ENCODE measurements around the gene LRRC70.

Gene LRRC70

GRCh38 chr5:62590387-62590786 is 11.8 kb downstream of the LRRC70 start (continued):
- TF ChIP-seq TSHZ2 (CRISPR knock-in tag; IDR thresholded peaks at IDR 0.05), result no peak
- TF ChIP-seq ESRRG (CRISPR knock-in tag; IDR thresholded peaks at IDR 0.05), result no peak
- no peak for TF ChIP-seq ZNF565 (CRISPR knock-in tag; conservative IDR thresholded peaks at IDR 0.05; ENCODE audit: low read depth)
- TF ChIP-seq GLIS3 (CRISPR knock-in tag; IDR thresholded peaks at IDR 0.05), result no peak

- ATAC-seq, result no peak
- TF ChIP-seq OSR1 (CRISPR knock-in tag; IDR thresholded peaks at IDR 0.05) (no peak), TSHZ2 (CRISPR knock-in tag; IDR thresholded peaks at IDR 0.05) (no peak)
These were observed 13.9 kb downstream of the LRRC70 start for GRCh38 chr5:62592558-62592957.

GRCh38 chr5:62593331-62593730 is 14.7 kb downstream of the LRRC70 start:
- no peak for ATAC-seq
- TF ChIP-seq ISL1 (CRISPR knock-in tag; IDR thresholded peaks at IDR 0.05), result no peak
- no peak for TF ChIP-seq PPARA (CRISPR knock-in tag; IDR thresholded peaks at IDR 0.05; ENCODE audit: borderline replicate concordance)

- ATAC-seq, result no peak
- TF ChIP-seq TOX (CRISPR knock-in tag; IDR thresholded peaks at IDR 0.05; ENCODE audit: borderline replicate concordance) (no peak), ZNF70 (CRISPR knock-in tag; IDR thresholded peaks at IDR 0.05) (no peak), ZNF565 (CRISPR knock-in tag; conservative IDR thresholded peaks at IDR 0.05; ENCODE audit: low read depth) (no peak), ZNF8 (CRISPR knock-in tag; IDR thresholded peaks at IDR 0.05) (no peak), CSDC2 (CRISPR knock-in tag; IDR thresholded peaks at IDR 0.05) (no peak), ARNTL (CRISPR knock-in tag; IDR thresholded peaks at IDR 0.05; ENCODE audit: borderline replicate concordance, low read depth) (no peak), ZFP30 (CRISPR knock-in tag; IDR thresholded peaks at IDR 0.05) (no peak), ZFP3 (CRISPR knock-in tag; IDR thresholded peaks at IDR 0.05) (no peak)
- TF ChIP-seq, protein P1, sequence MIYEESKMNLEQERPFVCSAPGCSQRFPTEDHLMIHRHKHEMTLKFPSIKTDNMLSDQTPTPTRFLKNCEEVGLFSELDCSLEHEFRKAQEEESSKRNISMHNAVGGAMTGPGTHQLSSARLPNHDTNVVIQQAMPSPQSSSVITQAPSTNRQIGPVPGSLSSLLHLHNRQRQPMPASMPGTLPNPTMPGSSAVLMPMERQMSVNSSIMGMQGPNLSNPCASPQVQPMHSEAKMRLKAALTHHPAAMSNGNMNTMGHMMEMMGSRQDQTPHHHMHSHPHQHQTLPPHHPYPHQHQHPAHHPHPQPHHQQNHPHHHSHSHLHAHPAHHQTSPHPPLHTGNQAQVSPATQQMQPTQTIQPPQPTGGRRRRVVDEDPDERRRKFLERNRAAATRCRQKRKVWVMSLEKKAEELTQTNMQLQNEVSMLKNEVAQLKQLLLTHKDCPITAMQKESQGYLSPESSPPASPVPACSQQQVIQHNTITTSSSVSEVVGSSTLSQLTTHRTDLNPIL (CRISPR knock-in tag; IDR thresholded peaks at IDR 0.05; ENCODE audit: low read depth), result no peak
- TF ChIP-seq, protein P2, sequence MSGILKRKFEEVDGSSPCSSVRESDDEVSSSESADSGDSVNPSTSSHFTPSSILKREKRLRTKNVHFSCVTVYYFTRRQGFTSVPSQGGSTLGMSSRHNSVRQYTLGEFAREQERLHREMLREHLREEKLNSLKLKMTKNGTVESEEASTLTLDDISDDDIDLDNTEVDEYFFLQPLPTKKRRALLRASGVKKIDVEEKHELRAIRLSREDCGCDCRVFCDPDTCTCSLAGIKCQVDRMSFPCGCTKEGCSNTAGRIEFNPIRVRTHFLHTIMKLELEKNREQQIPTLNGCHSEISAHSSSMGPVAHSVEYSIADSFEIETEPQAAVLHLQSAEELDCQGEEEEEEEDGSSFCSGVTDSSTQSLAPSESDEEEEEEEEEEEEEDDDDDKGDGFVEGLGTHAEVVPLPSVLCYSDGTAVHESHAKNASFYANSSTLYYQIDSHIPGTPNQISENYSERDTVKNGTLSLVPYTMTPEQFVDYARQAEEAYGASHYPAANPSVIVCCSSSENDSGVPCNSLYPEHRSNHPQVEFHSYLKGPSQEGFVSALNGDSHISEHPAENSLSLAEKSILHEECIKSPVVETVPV (CRISPR knock-in tag; IDR thresholded peaks at IDR 0.05), result no peak
These were observed 15.9 kb downstream of the LRRC70 start for GRCh38 chr5:62594364-62594984.

GRCh38 chr5:62596096-62596495 is 17.5 kb downstream of the LRRC70 start:
- TF ChIP-seq, protein P2 (CRISPR knock-in tag; IDR thresholded peaks at IDR 0.05), result no peak
- ATAC-seq, result no peak

Measured in SK-N-SH treated with all-trans-retinoic acid at 6 μM for 48 hours (cell line).